NCI-H446 (cell line): ENCODE results near the gene DNAAF1.
A peak's percentile ranks its signal among the peaks of the same experiment; 100 is the strongest.

Experiments
- DNase-seq, 2 experiments: peaks; one replicate each; lab custom pipeline; 2025; lab: John Stamatoyannopoulos, UW

DNAAF1 gene

GRCh38 chr16:84161037-84161436 lies 15.9 kb downstream of the DNAAF1 start:
- DNase-seq: no peak

- no peak for DNase-seq
Observed at GRCh38 chr16:84161801-84162200, 16.7 kb downstream of the DNAAF1 start.

DNA sequence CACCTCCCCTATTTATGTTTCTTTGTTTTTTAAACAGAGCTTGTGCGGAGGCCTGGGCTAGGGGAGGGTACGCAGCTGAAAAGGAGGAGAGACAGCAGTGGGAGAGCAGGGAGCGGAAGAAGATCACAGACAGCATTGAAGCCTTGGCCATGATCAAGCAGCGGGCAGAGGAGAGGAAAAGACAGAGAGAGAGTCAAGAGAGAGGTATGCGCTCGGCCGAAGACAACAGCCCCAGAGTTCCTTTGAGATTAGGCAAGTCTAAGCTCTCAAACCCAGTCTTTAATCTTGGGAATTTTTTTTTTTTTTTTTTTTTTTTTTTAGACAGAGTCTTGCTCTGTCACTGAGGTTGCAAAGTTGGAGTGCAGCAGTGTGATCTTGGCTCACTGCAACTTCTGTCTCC lies 20.6 kb downstream of the DNAAF1 start:
- DNase-seq: no peak

DNA sequence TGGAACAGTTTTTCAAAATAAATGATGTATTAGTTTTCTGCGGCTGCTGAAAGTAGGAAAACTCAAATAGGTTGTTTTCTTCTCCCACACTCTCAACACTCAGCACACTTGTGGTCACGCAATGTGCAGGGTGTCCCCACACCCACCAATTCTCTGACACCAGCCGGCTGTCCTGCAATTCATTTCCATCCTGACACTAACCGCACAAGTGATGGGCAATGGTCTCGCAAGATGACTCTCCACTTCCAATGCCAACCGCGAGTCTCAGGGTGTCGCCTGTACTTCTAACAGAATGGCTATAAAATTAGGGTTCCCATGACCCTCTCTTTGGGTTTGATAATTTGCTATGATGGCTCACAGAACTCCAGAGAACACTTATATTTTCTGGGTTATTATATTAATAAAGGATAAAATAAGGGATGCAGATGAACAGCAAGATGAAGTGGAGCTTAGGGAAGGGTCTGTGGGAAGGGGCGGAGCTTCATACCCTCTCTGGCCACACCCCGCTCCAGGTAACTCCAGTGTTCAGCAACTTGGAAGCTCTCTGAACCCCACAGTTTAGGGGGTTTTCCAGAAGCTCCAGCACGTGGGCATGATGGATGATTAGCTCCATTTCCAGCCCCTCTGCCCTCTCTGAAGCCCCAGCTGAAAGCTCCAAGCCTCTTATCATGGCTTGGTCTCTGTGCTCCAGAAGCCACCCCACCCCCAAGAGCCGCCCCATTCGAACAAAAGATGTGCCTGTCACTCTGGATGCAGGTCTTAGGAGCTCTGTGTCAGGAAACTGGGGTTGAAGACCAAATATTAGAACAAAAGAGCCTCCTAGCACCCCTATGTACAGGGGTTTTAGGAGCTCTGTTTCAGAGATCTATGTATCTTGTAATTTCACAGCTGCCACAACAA lies 21.9 kb downstream of the DNAAF1 start:
- DNase-seq: no peak

DNA sequence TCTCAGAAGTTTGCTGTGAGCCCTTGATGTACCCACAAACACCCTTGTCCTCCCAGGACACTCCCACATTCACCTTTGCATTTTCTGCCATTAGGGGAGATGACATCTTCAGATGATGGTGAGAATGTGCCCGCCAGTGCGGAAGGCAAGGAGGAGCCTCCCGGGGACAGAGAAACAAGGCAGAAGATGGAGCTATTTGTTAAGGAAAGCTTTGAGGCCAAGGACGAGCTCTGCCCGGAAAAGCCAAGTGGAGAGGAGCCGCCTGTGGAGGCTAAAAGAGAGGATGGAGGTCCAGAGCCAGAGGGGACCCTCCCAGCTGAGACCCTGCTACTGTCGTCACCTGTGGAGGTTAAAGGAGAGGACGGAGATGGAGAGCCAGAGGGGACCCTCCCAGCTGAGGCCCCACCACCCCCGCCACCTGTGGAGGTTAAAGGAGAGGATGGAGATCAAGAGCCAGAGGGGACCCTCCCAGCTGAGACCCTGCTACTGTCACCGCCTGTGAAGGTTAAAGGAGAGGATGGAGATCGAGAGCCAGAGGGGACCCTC lies 24.7 kb downstream of the DNAAF1 start:
- no peak for DNase-seq

- no peak for DNase-seq
Observed at GRCh38 chr16:84174396-84174795, 29.3 kb downstream of the DNAAF1 start.

- peak; percentile 11 to 46 for DNase-seq
Observed at GRCh38 chr16:84175350-84176081, 30.4 kb downstream of the DNAAF1 start.

DNA sequence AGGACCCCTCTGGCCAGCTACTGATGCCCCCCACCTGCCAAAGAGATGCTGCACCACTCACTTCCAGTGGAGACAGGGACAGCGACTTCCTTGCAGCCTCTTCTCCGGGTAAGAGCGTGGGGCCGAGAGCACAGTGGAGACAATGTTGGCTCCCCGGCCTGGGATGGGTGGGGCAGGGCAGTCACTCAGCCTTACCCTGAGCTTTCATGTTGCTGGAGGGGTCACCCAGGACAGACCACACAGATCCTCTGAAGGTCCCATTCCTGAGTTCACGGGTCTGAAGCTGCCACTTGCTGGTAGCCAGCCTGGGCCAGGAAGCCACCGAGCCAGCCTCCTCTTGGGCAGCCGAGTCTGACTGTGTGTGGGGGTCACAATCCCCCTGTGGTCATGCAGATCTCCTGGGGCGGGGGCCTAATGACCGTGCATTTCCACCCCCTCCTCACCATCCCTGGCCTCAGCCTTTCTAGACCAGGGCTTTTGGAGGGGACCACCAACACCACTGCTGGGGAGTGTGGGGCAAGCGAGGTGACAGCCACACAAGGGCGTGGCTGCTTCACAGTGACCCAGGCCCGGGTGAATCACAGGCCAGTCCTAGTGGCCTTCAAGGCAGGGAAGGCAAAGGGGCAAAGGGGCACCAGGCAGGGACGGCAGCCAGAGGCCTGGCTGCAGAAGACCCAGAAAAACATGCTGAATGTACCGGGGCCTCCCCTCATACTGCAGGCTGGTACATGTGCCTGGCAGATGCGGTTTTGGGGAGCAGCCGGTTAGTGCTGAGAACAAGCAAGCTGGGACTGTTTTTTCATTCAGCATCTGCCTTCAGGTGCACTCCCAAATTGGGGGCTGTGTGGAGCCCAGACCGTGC lies 31.3 kb downstream of the DNAAF1 start:
- DNase-seq: no peak

DNA sequence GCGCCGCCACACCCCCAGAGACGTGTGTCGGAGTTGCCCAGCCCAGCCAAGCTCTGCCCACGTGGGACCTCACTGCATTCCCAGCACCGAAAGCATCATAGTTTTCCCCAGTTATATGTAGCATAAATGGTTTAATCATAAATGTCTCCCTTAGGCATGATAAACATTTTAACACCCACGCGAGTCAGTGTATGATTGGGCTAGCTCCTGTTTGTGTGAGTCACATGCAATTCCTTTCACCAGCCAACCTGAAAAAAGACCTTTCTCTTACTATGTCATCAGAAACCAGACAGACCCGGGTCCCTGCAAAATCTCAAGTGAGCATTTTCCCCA lies 32.6 kb downstream of the DNAAF1 start:
- no peak for DNase-seq

- no peak for DNase-seq
Observed at GRCh38 chr16:84178146-84178765, 33.1 kb downstream of the DNAAF1 start.

DNA sequence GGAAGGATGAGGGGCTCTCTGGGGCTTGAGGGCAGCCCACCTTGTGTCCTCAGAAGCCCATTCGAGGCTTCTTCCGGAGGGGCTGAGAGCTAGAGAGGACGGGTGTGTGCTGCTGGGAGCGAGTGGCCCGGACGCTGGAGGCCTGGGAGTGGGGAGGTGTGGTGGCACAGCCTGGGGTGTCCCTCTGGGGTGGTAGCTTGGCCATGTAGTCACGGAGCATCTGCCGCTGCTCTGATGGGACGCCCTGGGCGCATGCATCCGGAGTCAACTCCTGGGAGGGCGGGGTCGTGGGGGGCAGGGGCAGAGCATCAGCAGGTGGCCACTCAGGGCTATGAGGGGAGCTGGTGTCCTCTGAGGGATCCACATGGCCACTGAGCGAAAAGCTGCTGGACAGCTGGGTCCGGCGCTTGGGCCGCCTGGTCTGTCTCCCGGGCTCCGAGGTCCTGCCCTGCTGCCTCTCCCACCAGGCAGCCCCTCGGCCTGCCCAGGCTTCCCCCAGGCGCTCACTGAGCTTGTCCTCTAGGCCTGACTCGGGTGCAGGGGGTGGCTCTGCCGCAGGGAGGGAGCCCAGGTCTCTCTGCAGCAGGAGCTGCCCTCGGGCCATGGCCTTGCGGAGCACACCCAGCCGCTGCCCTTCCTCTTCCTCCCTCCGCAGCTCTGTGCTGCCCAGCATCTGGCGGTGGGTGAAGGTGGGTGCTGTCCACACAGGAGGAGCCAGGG lies 33.9 kb downstream of the DNAAF1 start:
- no peak for DNase-seq

DNA sequence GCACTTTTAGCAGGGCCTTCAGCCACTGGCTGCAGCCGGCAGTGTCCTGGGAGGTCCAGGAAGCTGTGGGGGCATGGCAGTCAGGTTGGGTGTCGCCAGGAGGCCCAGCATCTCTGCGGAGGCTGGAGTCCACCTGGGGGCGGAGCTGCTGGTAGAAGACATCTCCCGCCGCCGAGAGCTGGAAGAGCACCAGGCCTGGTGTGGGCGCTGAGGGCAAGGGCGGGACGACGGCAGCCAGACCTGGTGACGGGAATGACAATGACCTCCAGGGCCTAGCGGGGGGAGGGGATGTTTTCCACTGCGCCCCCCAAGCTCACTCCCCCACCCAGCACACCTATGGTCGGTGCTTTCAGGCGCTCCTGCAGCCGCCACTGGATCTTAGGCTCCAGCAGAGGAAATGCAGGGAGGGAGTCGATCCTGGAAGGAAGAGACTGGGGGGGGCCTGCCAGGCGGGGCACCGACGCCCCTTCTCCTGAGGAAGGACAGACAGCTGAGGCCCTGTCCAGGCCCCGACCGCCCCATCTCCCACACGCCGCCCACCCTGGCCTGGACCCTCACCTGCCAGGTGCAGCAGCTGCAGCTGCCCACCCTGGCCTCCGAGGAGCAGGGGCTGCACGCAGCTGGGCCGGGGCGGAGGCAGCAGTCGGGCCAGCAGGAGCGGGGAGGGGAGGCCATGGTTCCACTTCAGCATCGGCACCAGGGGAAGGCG lies 34.7 kb downstream of the DNAAF1 start:
- DNase-seq: no peak

DNA sequence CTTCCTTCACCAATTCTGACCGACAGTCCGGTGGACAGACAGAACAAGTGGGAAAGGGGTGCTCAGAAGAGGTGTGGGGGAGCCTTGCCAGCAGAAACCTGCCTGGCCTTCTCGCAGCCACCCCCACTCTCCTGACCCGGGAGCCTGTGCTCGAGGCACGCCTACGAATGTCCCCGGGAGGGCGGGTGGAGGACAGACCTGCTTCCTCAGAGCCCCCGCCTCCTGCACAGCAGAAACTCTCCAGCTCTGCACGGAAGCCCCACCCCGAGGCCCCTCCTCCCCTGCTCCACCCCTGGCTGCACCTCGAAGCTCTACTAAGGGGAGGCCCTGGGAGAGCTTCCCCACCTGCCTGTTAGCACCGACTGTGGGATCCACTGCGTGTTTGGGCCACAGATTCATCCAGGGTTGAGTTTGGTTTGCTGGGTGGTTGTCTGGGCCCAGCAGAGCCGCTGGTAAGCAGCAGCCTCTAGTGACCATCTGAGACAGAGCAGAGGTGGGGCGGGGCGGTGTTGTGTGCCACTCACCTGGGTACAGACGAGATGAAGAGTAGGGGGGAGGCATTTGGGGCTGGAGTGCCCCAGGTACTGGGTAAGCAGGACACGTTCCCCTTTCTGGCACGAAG lies 35.5 kb downstream of the DNAAF1 start:
- no peak for DNase-seq

- DNase-seq: no peak
Observed at GRCh38 chr16:84181144-84181915, 36.2 kb downstream of the DNAAF1 start.

GRCh38 chr16:84182104-84182503 lies 37.0 kb downstream of the DNAAF1 start:
- DNase-seq: no peak

DNA sequence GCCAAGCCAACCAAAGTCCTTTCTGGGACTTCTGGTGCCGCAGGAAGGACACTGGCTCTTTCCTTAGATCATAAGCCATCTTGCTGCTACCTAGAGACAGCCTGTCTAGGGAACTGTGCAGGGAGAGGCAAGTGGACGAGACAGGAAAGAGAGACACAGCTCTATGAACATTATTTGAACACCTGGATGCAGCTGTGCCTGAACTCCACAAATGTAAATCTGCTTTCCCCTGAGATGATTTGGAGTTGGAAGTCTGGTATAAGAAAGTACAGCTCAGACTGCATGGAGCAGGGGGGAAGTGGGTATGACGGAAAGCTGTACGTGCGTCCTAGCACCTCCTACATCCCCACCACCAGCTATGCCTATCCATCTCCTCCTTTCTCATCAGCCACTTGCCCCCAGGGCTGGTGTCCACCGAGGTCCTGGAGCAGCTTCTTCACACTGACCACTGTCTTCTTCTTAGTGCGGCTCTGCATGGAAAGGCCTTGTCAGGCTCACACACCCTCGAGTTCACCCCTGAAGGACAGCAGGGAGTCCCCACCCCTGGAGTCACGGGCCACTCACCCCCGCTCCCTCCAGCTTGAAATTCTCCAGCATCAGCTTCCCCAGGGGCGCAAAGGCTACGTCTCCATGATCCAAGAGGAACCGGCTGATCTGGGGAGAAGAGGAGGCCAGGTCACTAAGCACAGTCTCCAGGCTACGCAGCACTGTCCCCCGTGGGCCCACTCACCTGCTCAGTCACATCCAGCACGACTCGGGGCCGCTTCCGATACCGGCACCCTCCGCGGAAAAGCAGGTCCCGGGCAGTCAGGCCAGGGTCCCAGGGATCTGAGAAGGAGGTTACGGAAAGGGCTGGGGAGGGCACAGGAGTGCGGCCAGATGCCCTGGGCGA lies 37.8 kb downstream of the DNAAF1 start:
- DNase-seq: no peak

GRCh38 chr16:84183572-84183875 lies 38.4 kb downstream of the DNAAF1 start:
- DNase-seq: no peak

DNA sequence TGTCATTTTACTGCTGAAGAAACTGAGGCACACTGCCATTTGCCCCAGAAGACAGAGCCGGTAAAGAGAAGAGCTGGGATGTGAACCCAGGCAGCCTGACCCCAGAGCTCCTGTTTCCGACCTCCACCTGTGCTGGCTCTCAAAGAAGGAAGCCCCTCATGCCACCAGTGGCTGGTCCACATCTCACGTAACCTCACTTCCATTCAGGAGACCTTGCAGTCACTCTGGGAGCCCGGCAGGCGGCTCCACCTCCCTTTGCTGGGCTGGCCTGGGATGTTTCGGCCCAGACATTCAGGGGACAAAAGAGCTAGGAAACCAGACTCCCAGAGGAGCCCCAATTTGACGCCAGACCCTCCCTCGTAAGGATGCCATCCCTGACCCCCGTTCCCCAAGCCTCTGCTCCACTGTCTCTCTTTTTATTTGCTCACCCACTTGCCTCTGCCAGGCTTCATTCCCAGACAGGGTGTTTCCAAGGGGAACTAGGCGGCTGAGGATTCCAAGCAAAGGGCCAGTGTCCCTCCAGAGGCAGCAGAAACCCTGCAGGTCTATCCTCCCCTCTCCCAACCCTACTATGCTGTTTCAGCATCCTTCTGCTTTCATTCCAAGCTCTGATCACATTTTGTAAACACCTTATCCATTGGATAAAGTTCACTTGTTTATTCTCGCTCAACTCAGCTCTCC lies 38.9 kb downstream of the DNAAF1 start:
- no peak for DNase-seq
